HCT116 (cell line): ENCODE measurements around the gene OPRPN. TPM values are rescaled to one million over a fixed set of nuclear protein-coding genes. Genes with fewer than 3 reads are reported as not detected.

ENCODE experiments used
- ATAC-seq: fragments of 200-7000 bp; cut with Tn5 transposase; 2 replicates; pipeline ENCODE4 v1.9.1; 2020; ENCODE audit warnings: mild to moderate bottlenecking, moderate library complexity
- BruUV-seq: library from RNA; stranded (reverse); fragments of 400-500 nt; replicated peaks from 2 replicates; lab custom pipeline; 2021; lab: Mats Ljungman, UMichigan
- CTCF ChIA-PET: fragments of 300-600 bp; sonication (Branson Sonifier 250); formaldehyde crosslinking; loops from one replicate; lab custom pipeline; 2021; ENCODE audit warnings: antibody characterized with exemption; lab: Charles Lee
- POLR2A ChIA-PET: fragments of 300-600, 350-600 bp; sonication (Branson Sonifier 250); formaldehyde crosslinking; loops from one replicate; lab custom pipeline; 2021; ENCODE audit warnings: antibody characterized with exemption; lab: Charles Lee
- RAD21 ChIA-PET, 2 experiments: fragments of 300-600 bp; sonication (Branson Sonifier 250); formaldehyde crosslinking; loops; one replicate each; lab custom pipeline; 2023; ENCODE audit warnings: low total read pairs in 2 of 2; ENCODE audit not compliant: uncharacterized antibody in 2 of 2, unreplicated experiment in 2 of 2, low non-redundant PET in 1 of 2; lab: Charles Lee
- DNase-seq: peaks from one replicate; pipeline ENCODE4 v3.0.0-alpha.2; 2010; ENCODE audit warnings: low read depth, low spot score
- H2AFZ ChIP-seq: fragments of 200-600 bp; shearing (Covaris generic), sonication (generic); 2 replicates; pipeline ENCODE4 v1.6.1; 2017; ENCODE audit warnings: low read depth, mixed run types, mixed read lengths, antibody characterized with exemption, low read length; ENCODE audit not compliant: poor library complexity, severe bottlenecking
- H3K27ac ChIP-seq: 2 replicates; pipeline ENCODE4 v1.5.1; 2012; ENCODE audit warnings: low read depth, low read length
- H3K27me3 ChIP-seq: fragments of 200-600 bp; sonication (generic); 2 replicates; pipeline ENCODE4 v1.6.1; 2016; ENCODE audit warnings: mixed run types, low read length, mixed read lengths; ENCODE audit not compliant: insufficient read depth
- H3K36me3 ChIP-seq, 2 experiments: fragments of 200-500 bp in 1 of 2; fragments of 200-600 bp in 1 of 2; sonication (Bioruptor generic) in 1 of 2; sonication (generic) in 1 of 2; 2 replicates each; pipeline versions ENCODE4 v1.5.1 to v1.6.1; 2014 to 2016; ENCODE audit warnings: low read length in 2 of 2, inconsistent platforms in 1 of 2, mixed read lengths in 1 of 2, mixed run types in 1 of 2; ENCODE audit not compliant: insufficient read depth in 2 of 2, control insufficient read depth in 1 of 2
- H3K4me1 ChIP-seq, 2 experiments: fragments of 200-600 bp in 1 of 2; sonication (generic) in 1 of 2; 2 replicates each; pipeline versions ENCODE4 v1.5.1 to v1.6.1; 2012 to 2017; ENCODE audit warnings: low read length in 2 of 2, inconsistent platforms in 1 of 2, mild to moderate bottlenecking in 1 of 2, mixed read lengths in 1 of 2, mixed run types in 1 of 2, moderate library complexity in 1 of 2; ENCODE audit not compliant: insufficient read depth in 2 of 2, control insufficient read depth in 1 of 2
- H3K4me2 ChIP-seq: fragments of 200-600 bp; sonication (generic); 2 replicates; pipeline ENCODE4 v1.6.1; 2017; ENCODE audit warnings: mixed run types, low read length, mixed read lengths
- H3K4me3 ChIP-seq, 2 experiments: fragments of 200-600 bp in 1 of 2; sonication (generic) in 1 of 2; replicated peaks in 1 of 2; 2 replicates each; pipeline ENCODE4 v1.5.1; 2011 to 2016; ENCODE audit warnings: low read length in 2 of 2, control low read depth in 1 of 2, low read depth in 1 of 2, mild to moderate bottlenecking in 1 of 2, mixed read lengths in 1 of 2, mixed run types in 1 of 2
- H3K79me2 ChIP-seq: fragments of 200-600 bp; sonication (generic); 2 replicates; pipeline ENCODE4 v1.6.1; 2017; ENCODE audit warnings: mild to moderate bottlenecking, mixed run types, low read length, moderate library complexity, mixed read lengths; ENCODE audit not compliant: insufficient read depth
- H3K9ac ChIP-seq: fragments of 200-600 bp; sonication (generic); 2 replicates; pipeline ENCODE4 v1.6.1; 2016; ENCODE audit warnings: low read length, mixed read lengths
- H3K9me2 ChIP-seq: fragments of 200-600 bp; sonication (generic), shearing (Covaris generic); 2 replicates; pipeline ENCODE4 v1.6.1; 2017; ENCODE audit warnings: mixed run types, mild to moderate bottlenecking, moderate library complexity; ENCODE audit not compliant: insufficient read depth
- H3K9me3 ChIP-seq, 2 experiments: fragments of 200-500 bp in 1 of 2; fragments of 200-600 bp in 1 of 2; sonication (Bioruptor generic) in 1 of 2; sonication (generic) in 1 of 2; 2 replicates each; pipeline ENCODE4 v1.6.1; 2014 to 2017; ENCODE audit warnings: low read length in 2 of 2, mixed read lengths in 2 of 2, inconsistent platforms in 1 of 2, low read depth in 1 of 2, mild to moderate bottlenecking in 1 of 2, mixed run types in 1 of 2, moderate library complexity in 1 of 2; ENCODE audit not compliant: control insufficient read depth in 1 of 2, insufficient read depth in 1 of 2
- H4K20me1 ChIP-seq: fragments of 200-600 bp; sonication (generic), shearing (Covaris generic); 2 replicates; pipeline ENCODE4 v1.6.1; 2017; ENCODE audit warnings: mixed run types, mild to moderate bottlenecking, moderate library complexity; ENCODE audit not compliant: insufficient read depth
- EGR1 ChIP-seq: IDR thresholded peaks from 2 replicates; pipeline ENCODE4 v1.6.1; 2012; ENCODE audit warnings: low read depth
- POLR2A ChIP-seq: IDR thresholded peaks from 2 replicates; pipeline ENCODE4 v1.7.0; 2011; ENCODE audit warnings: borderline replicate concordance; ENCODE audit not compliant: insufficient read depth, insufficient read length; ENCODE audit errors: extremely low read depth
- RAD21 ChIP-seq: IDR thresholded peaks from 2 replicates; pipeline ENCODE4 v1.6.1; 2012; ENCODE audit warnings: low read depth, mild to moderate bottlenecking
- REST ChIP-seq: IDR thresholded peaks from 2 replicates; pipeline ENCODE4 v1.6.1; 2012; ENCODE audit warnings: low read depth
- SIN3A ChIP-seq: IDR thresholded peaks from 2 replicates; pipeline ENCODE4 v1.6.1; 2012; ENCODE audit warnings: low read depth
- SRF ChIP-seq: IDR thresholded peaks from 2 replicates; pipeline ENCODE4 v1.6.1; 2012; ENCODE audit warnings: low read depth
- YY1 ChIP-seq: IDR thresholded peaks from 2 replicates; pipeline ENCODE4 v1.6.1; 2011; ENCODE audit warnings: low read length, low read depth, moderate library complexity, mild to moderate bottlenecking; ENCODE audit not compliant: insufficient replicate concordance; ENCODE audit errors: extremely low read depth
- ZBTB33 ChIP-seq: IDR thresholded peaks from 2 replicates; pipeline ENCODE4 v1.6.1; 2011; ENCODE audit warnings: mild to moderate bottlenecking, low read length, moderate library complexity; ENCODE audit not compliant: insufficient replicate concordance; ENCODE audit errors: extremely low read depth
- intact Hi-C: fragments of 100-400 bp; cut with micrococcal nuclease; formaldehyde crosslinking; loops from 2 replicates; pipeline ENCODE4 v1.10.0; 2022
- total RNA-seq: library from RNA; stranded (reverse); gene quantifications from one replicate; pipeline ENCODE4 v1.2.1, GENCODE V29; 2021; ENCODE audit not compliant: unreplicated experiment

Gene OPRPN
- total RNA-seq, 1 experiment from 2014 or later: not detected

GRCh38 chr4:70449220-70449619, 51.5 kb downstream of the OPRPN start:
- Histone ChIP-seq H3K4me1 (no peaks in the 10 kb centered on the region), H3K9ac (no peak overlapping the region), H3K9me2 (no peaks in the 10 kb centered on the region), H3K4me3 (no peak overlapping the region), H3K27me3 (no peaks in the 10 kb centered on the region), H3K79me2 (no peaks in the 10 kb centered on the region), H3K4me2 (no peak overlapping the region), H3K27ac (no peak overlapping the region), H4K20me1 (no peaks in the 10 kb centered on the region), H3K36me3 (no peaks in the 10 kb centered on the region), H2AFZ (no peak overlapping the region), H3K9me3 (no peaks in the 10 kb centered on the region)
- CTCF ChIA-PET: no interaction called here
- DNase-seq (no peak), ATAC-seq (no peak)
- no TSS peak for BruUV-seq
- intact Hi-C loops: no loop called here
- TF ChIP-seq YY1 (no peak), SIN3A (no peak), ZBTB33 (no peak), SRF (no peak), EGR1 (no peak), RAD21 (no peak), POLR2A (no peak), REST (no peak)
- RAD21 ChIA-PET: no interaction called here
- POLR2A ChIA-PET: no interaction called here
